RWPE2 (cell line): ENCODE data around the gene WDR77.

Experiments
- ATAC-seq: fragments of 200-7000 bp; cut with Tn5 transposase; 3 replicates; pipeline ENCODE4 v1.9.1; 2021; ENCODE audit warnings: low read depth
- DNase-seq: peaks from one replicate; pipeline ENCODE4 v3.0.0-alpha.2; 2020; ENCODE audit warnings: low spot score
- H3K27ac ChIP-seq: fragments of 450-650 bp; 2 replicates; pipeline ENCODE4 v1.5.1; 2017; ENCODE audit warnings: mild to moderate bottlenecking; ENCODE audit not compliant: poor library complexity, severe bottlenecking
- H3K27me3 ChIP-seq: fragments of 250-450 bp; sonication (Bioruptor Pico); 2 replicates; pipeline ENCODE4 v1.5.1; 2021; ENCODE audit warnings: mild to moderate bottlenecking, moderate library complexity; ENCODE audit not compliant: insufficient read depth, poor library complexity, severe bottlenecking
- H3K36me3 ChIP-seq: fragments of 250-450 bp; sonication (Bioruptor Pico); 2 replicates; pipeline ENCODE4 v1.5.1; 2020; ENCODE audit warnings: low read depth, mild to moderate bottlenecking, moderate library complexity
- H3K4me1 ChIP-seq: fragments of 250-450 bp; sonication (Bioruptor Pico); 2 replicates; pipeline ENCODE4 v1.5.1; 2021; ENCODE audit warnings: mild to moderate bottlenecking, moderate library complexity; ENCODE audit not compliant: insufficient read depth, poor library complexity, severe bottlenecking
- H3K4me3 ChIP-seq: fragments of 250-450 bp; sonication (Bioruptor Pico); 2 replicates; pipeline ENCODE4 v1.5.1; 2021; ENCODE audit warnings: mild to moderate bottlenecking, moderate library complexity; ENCODE audit not compliant: severe bottlenecking
- H3K9me3 ChIP-seq: fragments of 250-450 bp; sonication (Bioruptor Pico); 2 replicates; pipeline ENCODE4 v1.5.1; 2021; ENCODE audit warnings: mild to moderate bottlenecking, moderate library complexity; ENCODE audit not compliant: severe bottlenecking
- CTCF ChIP-seq: fragments of 450-650 bp; IDR thresholded peaks from one replicate; pipeline ENCODE4 v1.5.1; 2017; ENCODE audit warnings: mild to moderate bottlenecking, moderate library complexity; ENCODE audit not compliant: poor library complexity, severe bottlenecking

WDR77 gene

GRCh38 chr1:111462370-111463028, 13.4 kb upstream of the WDR77 start:
- H3K36me3 ChIP-seq, result peaks cover 53% of the 10 kb centered on the region

GRCh38 chr1:111461765-111462164, 12.7 kb upstream of the WDR77 start:
- H3K4me1 ChIP-seq, result no peaks in the 10 kb centered on the region
- H3K9me3 ChIP-seq, result no peaks in the 10 kb centered on the region
- ATAC-seq, result no peak
- no peaks in the 10 kb centered on the region for H3K27me3 ChIP-seq
- no peak overlapping the region for H3K4me3 ChIP-seq
- TF ChIP-seq CTCF, result no peak
- DNase-seq, result no peak
- peaks cover 60% of the 10 kb centered on the region for H3K36me3 ChIP-seq
- H3K27ac ChIP-seq, result no peak overlapping the region

More at GRCh38 chr1:111462370-111463028, 13.4 kb upstream of the WDR77 start:
- Histone ChIP-seq H3K27ac (no peak overlapping the region), H3K4me1 (no peaks in the 10 kb centered on the region), H3K4me3 (no peak overlapping the region), H3K27me3 (no peaks in the 10 kb centered on the region), H3K9me3 (no peaks in the 10 kb centered on the region)
- DNase-seq, result no peak
- ATAC-seq, result no peak
- TF ChIP-seq CTCF, result no peak

GRCh38 chr1:111455642-111456031, 6.6 kb upstream of the WDR77 start:
- Histone ChIP-seq H3K9me3 (no peaks in the 10 kb centered on the region), H3K27ac (no peak overlapping the region), H3K4me1 (peaks cover under 1% of the 10 kb centered on the region), H3K27me3 (no peaks in the 10 kb centered on the region), H3K4me3 (no peak overlapping the region), H3K36me3 (peaks cover 89% of the 10 kb centered on the region)
- no peak for TF ChIP-seq CTCF
- ATAC-seq, result no peak
- no peak for DNase-seq

- DNase-seq, result no peak
- Histone ChIP-seq H3K27me3 (no peaks in the 10 kb centered on the region), H3K36me3 (peaks cover 89% of the 10 kb centered on the region), H3K9me3 (no peaks in the 10 kb centered on the region), H3K27ac (no peak overlapping the region), H3K4me3 (no peak overlapping the region), H3K4me1 (peaks cover 5% of the 10 kb centered on the region)
- no peak for ATAC-seq
- TF ChIP-seq CTCF, result no peak
These were observed 6.0 kb upstream of the WDR77 start for GRCh38 chr1:111454859-111455641.

GRCh38 chr1:111453706-111454105, 4.7 kb upstream of the WDR77 start:
- H3K36me3 ChIP-seq, result peaks cover 77% of the 10 kb centered on the region
- peaks cover 5% of the 10 kb centered on the region for H3K4me1 ChIP-seq
- no peak overlapping the region for H3K4me3 ChIP-seq
- ATAC-seq (no peak), DNase-seq (no peak)
- H3K27me3 ChIP-seq, result no peaks in the 10 kb centered on the region
- no peak for TF ChIP-seq CTCF
- no peaks in the 10 kb centered on the region for H3K9me3 ChIP-seq
- no peak overlapping the region for H3K27ac ChIP-seq
